GM21381 (cell line): Measurements from ENCODE around the gene TBX6.

Experiments
- ATAC-seq: cut with Tn5 transposase; IDR thresholded peaks from one replicate; pipeline ENCODE4 v1.9.1; 2021; ENCODE audit warnings: mild to moderate bottlenecking, moderate library complexity; ENCODE audit not compliant: unreplicated experiment

The TBX6 gene

DNA sequence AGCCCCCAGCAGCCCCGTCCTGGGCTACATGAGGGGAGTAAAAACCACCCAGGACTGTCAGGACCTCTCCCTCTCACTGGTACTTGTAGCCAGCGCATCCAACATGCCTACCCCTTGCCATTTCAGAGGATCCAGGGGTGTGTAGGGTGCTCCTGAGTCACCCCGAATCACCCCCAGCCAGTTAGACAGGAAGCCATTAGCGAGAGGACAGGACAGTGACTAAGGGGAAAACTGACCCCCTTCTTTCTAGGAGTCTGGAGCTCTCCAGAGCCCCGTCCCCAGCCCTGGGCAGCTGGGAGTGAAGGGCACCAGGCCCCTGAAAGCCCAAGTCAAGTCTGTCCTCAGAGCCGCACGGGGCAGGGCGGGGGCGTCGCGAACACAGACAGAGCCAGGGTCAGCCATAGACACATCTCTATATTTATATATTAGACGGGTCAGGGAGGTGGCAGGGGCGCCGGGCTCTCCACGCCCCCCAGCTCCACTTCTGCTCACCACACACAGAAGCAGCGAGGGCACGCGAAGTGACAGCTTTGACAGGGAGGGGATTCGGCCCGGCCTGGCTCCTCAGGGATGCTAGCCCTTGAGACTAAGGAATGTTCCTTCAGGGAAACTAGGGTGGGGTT lies 22.1 kb upstream of the TBX6 start:
- no peak for ATAC-seq

DNA sequence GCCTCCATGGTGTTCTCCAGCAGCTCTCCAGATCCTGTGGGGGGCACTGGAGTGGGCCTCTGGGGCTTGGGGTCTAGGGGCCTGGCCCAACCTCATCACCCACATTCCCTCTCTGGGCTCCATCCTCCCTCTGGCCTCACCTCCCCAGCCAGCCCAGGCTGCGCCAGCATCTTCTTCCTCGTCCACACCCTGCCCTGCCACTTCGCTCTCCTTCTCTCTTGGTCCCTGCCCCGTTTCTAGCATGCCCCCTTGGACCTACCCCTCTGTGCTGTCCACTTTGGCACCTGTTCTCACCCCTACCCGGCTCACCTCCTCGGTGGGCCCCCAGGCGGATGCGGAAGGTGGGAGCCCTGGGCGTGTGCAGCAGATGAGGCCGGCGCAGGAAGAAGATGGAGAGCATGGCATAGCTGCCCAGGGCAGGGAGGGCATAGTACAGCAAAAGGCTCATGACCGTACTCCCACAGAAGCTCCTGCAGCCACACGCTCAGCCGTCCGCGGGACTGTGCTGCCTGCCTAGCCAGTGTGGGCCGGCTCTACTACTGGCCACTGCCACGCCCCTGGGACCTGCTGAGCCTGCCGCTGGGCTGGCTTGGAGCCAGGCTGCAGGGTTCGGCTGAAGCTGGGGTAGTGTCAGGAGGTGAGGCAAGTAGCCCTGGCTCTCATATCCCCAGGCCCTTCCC lies 21.4 kb upstream of the TBX6 start, which contains the start of gene GDPD3:
TSS of gene GDPD3 (minus strand) at position 507 of the 680 bp plus-strand sequence. CDS start at position 448, 59 bp downstream.
- ATAC-seq: no peak

DNA sequence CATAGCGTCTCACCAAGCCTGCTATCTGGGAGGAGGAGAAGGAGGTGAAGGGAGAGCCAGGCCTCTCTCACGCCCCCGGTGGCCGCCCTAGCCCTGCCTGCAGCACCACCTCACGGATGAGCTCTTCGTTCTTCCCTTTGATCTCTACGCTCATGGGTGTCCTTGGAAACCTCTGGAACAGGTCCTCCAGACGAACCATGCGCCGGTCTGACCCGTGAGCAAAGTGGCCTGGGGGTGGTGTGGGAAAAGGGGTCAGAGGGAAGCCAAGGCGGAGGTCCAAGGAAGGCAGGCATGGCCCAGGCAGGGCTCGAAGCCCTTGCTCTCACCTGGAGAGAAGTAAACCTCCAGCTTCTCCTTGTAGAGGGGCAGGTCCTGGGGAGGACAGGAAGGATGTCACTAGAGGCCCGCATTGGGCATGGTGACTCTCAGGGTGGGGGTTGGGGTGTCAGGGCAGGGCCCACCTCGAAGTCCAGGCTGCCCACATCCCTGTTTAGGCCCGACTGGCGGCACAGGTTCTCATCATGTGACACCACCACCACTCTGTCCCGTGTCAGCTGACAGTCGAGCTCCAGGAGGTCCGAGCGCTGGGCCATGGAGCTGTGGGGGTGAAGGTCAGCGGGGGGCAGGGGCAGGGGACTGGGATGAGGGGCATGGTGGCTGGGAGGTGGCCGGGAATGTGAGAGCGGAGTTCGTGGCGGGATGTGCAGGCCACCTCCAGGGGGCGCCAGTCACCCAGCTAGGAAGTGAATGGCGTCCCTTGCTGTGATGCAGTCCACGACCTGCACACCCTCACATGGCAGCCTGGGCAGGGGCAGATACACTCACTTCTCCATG lies 20.7 kb upstream of the TBX6 start:
- ATAC-seq: no peak

DNA sequence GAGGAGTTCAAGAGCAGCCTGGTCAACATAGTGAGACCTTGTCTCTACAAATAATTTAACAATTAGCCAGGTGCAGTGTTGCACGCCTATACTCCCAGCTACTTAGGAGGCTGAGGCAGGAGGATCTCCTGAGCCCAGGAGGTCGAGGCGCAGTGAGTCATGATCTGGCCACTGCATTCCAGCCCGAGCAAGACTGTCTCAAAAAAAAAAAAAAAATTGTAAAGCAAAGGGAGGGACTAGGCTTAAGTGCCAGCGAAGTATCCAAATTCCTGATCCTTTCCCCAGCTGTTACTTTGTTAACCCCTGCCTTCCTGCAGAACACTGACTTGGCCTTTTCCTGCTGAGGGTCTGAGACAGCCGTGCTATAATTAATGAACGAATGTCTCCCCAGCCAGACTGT lies 18.9 kb upstream of the TBX6 start:
- no peak for ATAC-seq

DNA sequence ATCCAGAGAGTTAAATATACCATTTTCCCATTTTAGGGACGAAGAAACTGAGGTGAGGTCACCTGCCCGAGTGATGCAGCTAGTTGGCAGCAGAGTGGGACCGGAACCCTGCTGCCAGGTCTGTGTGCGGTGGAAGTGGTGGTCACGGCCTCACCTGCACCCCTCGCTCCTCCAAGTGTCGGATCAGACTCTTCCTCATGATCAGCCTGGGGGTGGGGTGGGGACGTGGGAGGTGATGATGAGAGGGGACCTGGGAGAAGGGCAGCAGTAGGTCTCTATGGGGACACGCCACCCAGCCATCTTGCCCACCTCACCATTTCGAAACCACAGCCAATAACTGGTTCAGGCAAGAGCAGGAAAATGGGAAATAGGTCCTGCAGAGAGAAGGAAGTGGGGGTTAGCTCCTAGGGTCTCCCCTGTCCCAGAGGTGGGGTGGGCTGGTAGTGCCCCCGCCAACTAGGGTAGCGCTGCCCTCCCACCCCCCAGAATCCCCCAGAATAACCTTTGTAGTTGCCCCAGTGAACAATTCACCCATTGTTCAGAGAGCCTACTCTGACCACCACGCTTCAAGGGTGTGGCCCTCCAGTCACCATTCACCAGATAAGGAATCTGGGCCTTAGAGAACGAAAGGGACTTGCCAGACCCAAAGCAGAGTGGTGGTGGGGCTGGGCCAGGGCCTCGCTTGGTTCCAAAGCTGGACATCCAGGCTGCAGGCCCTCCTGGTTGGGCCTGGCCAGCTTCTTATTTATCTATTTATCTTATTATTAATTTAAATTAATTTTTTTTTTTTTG lies 16.5 kb upstream of the TBX6 start:
- no peak for ATAC-seq

DNA sequence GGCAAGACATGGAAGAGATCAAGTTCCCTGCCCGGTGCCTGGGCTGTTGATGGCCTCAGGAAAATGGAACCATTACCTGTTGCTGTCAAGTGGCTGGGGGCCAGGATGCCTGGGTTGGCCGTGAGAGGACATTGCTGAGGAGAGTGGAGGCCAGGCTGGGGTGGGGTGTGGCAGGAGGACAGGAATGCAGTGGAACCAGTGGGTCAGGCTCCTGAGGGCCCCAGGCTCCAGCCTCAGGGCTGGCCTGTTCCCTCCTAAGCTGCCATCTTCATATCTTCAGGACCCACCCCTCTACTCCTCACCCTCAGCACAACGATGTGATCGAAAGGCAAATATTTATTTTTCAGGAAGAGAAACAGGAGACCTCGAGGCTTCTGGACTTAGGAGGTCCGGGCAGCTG lies 12.8 kb upstream of the TBX6 start:
- no peak for ATAC-seq

DNA sequence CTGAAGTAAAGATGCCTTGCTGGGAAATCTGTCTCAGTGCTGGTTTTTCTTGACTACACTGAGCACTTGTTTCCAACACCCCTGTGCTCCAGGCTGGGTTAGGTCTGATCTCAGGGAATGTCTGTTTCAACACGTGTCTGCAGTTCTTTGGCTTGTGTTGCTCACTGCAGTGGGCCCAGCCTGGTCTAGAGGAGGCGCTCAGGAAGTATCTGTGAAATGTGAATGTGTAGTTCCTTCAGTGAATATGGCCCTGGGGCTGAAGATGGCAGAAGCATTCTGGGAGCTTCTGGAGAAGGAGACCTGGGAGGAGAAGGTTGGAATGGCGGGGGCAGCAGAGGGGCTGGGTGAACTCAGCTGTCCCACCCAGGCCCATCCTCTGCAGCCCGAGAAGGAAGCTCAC lies 12.4 kb upstream of the TBX6 start:
- ATAC-seq: no peak

DNA sequence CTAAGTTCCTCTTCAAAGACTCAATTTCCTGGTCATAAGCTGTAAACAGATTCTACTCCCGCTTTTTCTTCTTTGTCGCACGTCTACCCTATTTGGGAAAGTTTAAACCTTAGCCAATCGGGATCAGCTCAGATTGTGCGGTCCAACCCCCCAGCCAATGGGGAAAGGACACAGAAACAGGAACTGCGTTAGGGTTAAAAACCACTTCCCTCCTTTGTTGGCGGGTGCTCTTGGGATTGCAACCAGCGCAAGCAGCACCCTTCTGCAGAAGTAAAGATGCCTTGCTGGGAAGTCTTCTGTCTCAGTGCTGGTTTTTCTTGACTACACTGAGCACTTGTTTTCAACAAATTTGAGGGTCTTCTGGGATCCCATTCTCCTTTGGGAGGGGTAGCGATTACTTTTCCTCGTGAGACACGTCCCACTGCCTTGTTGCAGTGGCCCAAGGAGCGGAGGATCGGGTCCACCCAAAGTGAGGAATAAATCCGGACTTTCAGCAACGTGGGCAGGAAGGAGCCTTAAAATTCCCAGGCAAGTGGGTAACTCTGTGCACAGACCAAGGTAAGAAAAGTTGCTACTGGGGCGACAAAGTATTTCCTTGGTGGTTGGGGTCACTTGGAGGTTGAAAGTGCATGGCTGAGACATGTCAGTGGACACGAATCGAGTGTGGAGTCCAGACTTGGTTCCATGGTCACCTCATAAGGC lies 5.3 kb upstream of the TBX6 start:
- ATAC-seq: no peak

DNA sequence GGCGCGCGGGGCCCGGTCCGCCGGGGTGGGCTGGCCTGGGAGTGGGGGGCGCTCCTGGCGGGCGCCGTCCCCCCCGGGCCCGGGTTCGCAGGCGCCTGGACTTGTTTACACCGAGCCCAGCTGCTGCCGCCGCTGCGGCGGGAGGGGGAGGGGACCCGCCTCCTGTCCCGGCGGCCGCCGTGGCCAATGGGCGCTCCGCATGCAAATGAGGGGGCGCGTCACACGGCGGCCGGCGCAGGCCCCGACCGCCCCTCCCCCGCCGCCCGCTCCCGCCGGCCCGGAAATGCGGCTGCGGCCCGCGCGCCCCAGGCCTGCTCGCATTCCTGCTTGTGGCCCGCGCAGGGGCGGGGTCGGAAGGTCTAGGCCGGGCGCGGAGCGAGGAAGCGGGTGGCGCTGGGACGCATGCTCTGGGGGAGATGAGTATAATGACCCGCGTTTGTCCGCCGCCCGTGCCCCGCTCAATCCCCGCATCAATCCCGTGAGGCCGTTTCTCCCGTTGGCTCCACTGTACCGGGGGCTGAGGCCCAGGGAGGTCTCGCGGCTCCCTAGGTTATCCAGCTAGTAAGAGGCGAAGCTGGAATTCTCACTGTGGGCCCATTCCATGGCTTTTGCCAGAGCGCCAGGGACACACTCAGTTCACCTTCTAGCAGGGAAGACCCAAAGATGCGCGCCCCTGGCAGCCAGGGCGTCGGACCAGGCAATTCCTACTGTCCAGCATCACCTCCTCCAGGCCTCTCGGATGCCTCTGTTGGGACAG lies 4.6 kb upstream of the TBX6 start, which contains the start of gene YPEL3:
TSS of gene YPEL3 (minus strand) at position 109 of the 757 bp plus-strand sequence. CDS start 731 bp downstream, outside the sequence.
- ATAC-seq: peak; percentile 43

DNA sequence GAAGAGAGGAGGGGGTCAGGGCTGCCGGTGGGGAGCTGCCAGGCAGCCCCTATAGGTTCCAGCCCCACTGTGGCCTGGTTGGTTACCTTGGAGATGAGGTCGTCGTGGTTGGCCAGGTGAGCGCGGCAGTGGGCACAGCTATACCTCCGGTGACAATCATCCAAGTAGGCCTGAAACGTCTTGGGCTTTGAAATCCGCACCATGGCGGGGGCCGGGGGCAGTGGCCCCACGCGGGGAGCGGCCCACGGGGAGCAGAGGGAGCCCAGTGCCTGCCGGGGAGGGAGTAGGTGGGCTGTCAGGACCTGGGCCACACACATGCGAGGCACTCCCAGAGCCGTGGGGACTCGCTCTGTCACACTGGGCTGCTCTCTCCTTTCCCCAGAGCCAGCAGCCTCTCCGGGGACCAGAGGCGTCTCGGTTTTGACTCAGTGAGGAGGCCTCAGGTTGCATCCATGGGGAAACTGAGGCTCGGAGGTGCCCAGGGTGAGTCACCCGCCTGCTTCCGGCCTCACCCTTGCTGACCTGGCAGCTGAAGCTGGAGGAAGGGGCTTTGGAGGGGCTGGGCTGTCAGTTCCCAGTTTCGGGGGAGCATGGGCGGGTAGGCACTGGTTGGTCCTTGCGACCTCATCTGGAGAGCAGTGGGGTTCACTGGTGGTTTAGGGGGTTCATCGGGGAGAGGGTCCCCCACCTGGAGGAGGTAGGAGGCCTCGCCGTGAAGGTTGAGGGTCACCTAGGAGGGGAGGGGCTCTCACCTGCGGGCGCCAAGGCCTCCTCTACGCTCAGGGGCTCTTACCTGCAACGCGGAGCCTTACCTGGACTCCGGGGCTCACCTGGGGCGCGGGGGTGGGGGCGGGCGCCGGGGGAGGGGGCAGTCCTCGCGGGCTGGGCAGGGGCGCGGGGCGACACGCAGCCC lies 3.7 kb upstream of the TBX6 start:
- ATAC-seq: no peak

DNA sequence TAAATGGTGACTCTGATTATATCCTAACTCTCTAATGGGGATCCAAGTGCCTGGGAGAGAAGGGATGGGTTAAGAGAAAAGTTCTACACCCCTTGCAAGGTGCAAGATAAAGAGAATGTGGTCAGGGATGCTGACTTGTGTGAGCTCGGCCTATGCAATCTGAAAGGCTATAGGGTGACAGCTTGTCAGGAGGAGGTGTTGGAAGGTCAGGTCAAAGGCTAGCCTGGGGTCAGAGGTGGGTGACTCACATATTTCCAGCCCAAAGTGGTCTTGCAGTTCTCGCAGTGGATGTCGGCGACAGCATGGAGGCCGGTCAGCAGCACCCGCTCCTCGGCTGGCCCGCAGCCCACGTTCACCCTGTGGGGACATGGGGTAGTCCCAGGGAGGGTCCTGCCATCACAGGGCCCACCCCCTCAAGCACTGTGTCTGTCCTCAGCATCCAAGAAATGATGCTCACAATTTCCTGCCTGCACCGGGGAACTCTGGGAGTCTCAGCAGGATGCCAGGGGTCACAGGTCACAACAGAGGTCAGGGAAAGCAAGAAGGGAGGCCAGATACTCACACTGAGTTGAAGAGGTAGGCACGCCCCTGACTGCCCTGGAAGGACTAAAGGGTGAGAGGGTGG lies 2.9 kb upstream of the TBX6 start:
- no peak for ATAC-seq

DNA sequence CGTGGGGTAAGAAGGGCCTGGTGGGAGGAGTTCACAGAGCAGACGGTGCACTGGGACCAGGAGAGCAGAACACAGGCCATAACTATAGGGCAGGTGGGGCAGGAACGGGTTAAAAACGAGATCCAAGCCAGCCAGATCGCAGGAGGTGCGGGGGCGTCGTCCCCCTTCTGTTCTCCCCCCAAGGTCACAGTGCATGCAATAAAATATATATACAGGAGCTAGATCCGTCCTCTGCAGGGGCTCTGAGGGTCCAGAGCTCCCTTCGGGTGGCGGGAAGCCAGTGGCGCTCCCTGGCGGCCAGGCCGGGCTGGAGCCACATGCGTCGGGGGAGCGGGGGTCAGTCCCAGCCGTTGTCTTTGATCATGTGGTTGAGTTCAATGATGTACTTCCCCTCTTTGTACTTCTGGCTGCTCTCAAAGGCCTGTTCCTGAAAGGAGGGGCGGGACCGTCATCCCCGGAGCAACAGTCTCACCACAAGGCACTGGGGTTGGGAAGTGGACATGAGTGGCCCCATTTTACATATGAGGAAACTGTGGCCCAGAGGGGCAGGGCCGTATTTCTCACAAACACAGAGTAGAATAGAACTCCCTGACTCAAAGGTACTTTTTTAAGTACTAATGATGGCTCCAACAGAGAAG lies 768 bp upstream of the TBX6 start:
- peak; percentile 43 for ATAC-seq

DNA sequence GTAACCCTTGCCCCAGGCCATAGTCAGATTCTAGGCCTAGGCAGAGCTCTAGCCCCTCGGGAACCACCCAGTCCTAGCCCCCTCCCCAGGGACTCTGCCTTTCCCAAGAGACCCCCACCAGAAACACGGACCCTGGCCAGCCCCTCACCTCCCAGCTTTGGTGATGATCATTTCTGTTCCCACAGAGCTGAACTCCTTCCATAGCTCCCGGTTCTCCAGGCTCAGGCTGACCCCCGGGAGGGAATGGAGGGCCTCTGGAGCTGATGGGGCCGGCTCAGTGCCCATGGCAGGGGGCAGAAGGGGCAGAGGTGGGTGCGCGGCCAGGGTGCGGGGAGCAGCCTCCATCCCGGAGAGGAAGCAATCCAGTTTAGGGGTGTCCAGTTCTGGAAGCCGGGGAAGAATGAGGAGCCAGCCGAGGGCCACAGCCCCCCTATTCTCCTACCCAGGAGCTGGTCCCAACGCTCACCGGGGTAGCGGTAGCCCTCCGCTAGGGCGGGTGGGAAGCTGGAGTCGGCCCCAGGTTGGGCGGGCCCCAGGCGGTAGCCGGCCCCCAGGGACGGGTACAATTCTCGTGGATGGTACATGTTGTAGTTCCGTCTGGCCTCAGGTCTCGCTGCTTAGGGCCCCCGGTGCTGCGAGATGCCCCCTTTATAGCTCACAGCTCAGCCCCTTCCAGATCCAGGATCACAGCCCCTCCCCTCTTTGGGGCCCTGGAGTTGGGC lies 953 bp downstream of the TBX6 start:
- no peak for ATAC-seq

DNA sequence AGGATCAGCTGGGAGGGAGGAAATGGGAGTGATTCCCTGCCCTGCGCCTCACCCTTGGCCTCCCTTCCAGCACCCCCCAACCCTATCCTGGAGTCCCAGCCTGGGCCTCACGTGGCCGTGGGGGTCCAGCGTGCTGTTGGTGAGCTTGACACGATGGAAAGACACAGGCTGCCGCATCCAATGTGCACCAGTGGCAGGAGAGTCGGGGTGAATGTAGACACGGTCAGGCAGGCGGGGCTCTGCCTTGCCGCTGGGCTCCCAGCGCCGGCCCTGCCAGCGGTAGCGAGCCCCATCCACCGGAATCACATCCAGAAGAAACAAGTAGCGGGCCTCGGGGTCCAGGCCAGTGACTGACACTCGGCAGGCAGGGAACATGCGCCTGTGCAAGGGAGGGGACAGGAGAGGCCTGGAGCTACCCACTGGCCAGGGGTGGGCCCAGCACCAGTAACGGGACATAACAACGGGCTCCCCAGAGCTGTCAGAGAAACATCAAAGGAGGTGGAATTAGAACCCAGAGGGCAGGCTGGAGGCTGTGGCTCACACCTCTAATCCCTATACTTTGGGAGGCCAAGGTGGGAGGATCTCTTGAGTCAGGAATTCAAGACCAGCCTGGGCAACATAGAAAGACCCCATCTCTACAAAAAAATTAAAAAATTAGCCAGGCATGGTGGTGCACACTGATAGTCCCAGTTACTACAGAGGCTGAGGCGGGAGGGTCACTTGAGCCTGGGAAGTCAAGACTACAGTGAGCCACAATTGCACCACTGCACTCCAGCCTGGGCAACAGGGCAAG lies 2.7 kb downstream of the TBX6 start:
- no peak for ATAC-seq

DNA sequence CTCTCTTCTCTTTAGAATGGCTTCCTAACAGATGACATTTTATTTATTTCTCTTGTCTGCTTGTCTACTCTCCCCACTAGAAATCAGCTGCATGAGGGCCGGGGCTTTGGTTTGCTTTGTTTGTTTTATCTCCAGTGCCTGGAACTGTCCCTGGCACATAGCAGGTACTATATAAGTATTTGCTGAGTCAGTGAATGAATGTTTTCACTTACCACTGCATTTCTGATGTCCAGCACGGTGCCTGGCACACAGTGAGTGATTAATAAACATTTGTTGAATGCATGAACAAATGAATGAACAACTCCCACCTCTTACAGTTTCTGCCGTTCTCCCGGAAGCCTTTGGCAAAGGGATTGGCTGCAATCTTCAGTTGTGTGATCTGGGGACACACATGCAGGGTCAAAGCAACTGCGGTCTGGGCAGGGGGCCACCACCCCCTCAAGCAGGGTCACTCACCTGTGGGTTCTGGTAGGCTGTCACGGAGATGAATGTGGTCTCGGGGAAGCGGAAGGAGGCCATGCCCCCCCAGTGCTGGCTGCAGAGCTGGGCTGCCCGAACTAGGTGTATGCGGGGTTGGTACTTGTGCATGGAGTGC lies 3.4 kb downstream of the TBX6 start:
- ATAC-seq: no peak
